ENCODE measurements around the gene ATF7.

DNA sequence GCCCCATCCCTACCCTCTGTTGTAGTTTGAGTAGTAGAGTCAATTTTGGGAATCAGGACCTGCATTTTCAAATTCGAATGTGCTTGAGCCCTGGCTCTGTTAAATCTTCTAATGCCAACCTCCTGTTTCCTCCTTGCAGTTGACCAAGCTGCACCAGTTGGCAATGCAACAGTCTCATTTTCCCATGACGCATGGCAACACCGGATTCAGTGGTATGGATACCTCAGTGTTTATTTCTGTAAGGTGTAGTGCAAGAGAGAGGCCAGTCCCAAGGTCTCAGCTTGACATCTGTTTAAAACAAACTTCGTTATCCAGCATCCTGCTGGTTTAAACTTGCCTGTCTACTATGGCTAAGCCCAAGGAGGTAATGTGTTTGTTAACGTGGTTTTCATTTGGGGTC lies 159.1 kb downstream of the ATF7 start:
- TF ChIP-seq POLR2A (IDR thresholded peaks at IDR 0.05; ENCODE audit: low read length) (no peak), GATA1 (IDR thresholded peaks at IDR 0.05; ENCODE audit: low read depth, low read length) (no peak)

Measured in erythroblast (primary cell).